RWPE2 (cell line): Measurements from ENCODE around the gene RPL35.

Experiments used
- ATAC-seq: fragments of 200-7000 bp; cut with Tn5 transposase; 3 replicates; pipeline ENCODE4 v1.9.1; 2021; ENCODE audit warnings: low read depth
- DNase-seq: peaks from one replicate; pipeline ENCODE4 v3.0.0-alpha.2; 2020; ENCODE audit warnings: low spot score
- H3K27ac ChIP-seq: fragments of 450-650 bp; 2 replicates; pipeline ENCODE4 v1.5.1; 2017; ENCODE audit warnings: mild to moderate bottlenecking; ENCODE audit not compliant: poor library complexity, severe bottlenecking
- H3K27me3 ChIP-seq: fragments of 250-450 bp; sonication (Bioruptor Pico); 2 replicates; pipeline ENCODE4 v1.5.1; 2021; ENCODE audit warnings: mild to moderate bottlenecking, moderate library complexity; ENCODE audit not compliant: insufficient read depth, poor library complexity, severe bottlenecking
- H3K36me3 ChIP-seq: fragments of 250-450 bp; sonication (Bioruptor Pico); 2 replicates; pipeline ENCODE4 v1.5.1; 2020; ENCODE audit warnings: low read depth, mild to moderate bottlenecking, moderate library complexity
- H3K4me1 ChIP-seq: fragments of 250-450 bp; sonication (Bioruptor Pico); 2 replicates; pipeline ENCODE4 v1.5.1; 2021; ENCODE audit warnings: mild to moderate bottlenecking, moderate library complexity; ENCODE audit not compliant: insufficient read depth, poor library complexity, severe bottlenecking
- H3K4me3 ChIP-seq: fragments of 250-450 bp; sonication (Bioruptor Pico); 2 replicates; pipeline ENCODE4 v1.5.1; 2021; ENCODE audit warnings: mild to moderate bottlenecking, moderate library complexity; ENCODE audit not compliant: severe bottlenecking
- H3K9me3 ChIP-seq: fragments of 250-450 bp; sonication (Bioruptor Pico); 2 replicates; pipeline ENCODE4 v1.5.1; 2021; ENCODE audit warnings: mild to moderate bottlenecking, moderate library complexity; ENCODE audit not compliant: severe bottlenecking
- TF ChIP-seq, protein P1 (sequence below): fragments of 450-650 bp; IDR thresholded peaks from one replicate; pipeline ENCODE4 v1.5.1; 2017; ENCODE audit warnings: mild to moderate bottlenecking, moderate library complexity; ENCODE audit not compliant: poor library complexity, severe bottlenecking

The RPL35 gene

DNA sequence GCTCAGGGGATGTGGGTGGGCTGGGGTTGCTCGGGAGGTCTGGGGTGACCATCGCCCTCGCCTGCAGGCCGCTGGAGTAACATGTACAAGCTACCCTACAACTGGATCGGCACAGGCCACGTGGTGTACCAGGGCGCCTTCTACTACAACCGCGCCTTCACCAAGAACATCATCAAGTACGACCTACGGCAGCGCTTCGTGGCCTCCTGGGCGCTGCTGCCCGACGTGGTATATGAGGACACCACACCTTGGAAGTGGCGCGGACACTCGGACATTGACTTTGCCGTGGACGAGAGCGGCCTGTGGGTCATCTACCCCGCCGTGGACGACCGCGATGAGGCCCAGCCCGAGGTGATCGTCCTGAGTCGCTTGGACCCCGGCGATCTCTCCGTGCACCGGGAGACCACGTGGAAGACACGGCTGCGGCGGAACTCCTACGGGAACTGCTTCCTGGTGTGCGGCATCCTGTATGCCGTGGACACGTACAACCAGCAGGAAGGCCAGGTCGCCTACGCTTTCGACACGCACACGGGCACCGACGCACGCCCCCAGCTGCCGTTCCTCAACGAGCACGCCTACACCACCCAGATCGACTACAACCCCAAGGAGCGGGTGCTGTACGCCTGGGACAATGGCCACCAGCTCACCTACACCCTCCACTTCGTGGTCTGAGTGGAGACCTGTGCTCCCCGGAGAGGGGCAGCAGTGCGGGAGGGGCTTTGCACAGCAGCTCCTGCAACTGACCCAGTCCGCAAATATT lies 51.8 kb downstream of the RPL35 start:
- peak overlapping the region; percentile 89 for H3K27ac ChIP-seq
- TF ChIP-seq, protein P1, sequence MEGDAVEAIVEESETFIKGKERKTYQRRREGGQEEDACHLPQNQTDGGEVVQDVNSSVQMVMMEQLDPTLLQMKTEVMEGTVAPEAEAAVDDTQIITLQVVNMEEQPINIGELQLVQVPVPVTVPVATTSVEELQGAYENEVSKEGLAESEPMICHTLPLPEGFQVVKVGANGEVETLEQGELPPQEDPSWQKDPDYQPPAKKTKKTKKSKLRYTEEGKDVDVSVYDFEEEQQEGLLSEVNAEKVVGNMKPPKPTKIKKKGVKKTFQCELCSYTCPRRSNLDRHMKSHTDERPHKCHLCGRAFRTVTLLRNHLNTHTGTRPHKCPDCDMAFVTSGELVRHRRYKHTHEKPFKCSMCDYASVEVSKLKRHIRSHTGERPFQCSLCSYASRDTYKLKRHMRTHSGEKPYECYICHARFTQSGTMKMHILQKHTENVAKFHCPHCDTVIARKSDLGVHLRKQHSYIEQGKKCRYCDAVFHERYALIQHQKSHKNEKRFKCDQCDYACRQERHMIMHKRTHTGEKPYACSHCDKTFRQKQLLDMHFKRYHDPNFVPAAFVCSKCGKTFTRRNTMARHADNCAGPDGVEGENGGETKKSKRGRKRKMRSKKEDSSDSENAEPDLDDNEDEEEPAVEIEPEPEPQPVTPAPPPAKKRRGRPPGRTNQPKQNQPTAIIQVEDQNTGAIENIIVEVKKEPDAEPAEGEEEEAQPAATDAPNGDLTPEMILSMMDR, result no peak

DNA sequence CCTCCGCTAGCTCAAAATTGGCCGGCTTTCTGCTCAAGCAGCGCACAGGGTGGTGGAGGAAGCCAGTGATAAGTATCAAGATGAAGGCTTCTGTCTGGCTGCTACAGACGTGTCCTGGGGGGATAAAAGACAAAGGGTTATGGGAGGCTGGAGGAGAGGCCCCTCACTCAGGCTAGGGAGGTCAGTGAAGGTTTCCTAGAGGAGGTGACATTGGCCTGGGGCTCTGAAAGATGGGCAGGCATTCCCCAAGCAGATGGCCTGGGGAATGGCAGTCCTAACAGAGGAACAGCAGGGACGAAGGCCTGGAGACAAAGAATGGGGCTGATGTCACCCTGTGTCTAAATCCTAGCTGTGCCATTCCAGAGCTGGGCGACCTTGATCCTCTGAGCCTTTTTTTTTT lies 52.5 kb downstream of the RPL35 start:
- no peak for DNase-seq
- Histone ChIP-seq H3K9me3 (no peaks in the 10 kb centered on the region), H3K27me3 (no peaks in the 10 kb centered on the region), H3K27ac (peak overlapping the region; percentile 7), H3K36me3 (no peaks in the 10 kb centered on the region), H3K4me1 (peaks cover 50% of the 10 kb centered on the region), H3K4me3 (no peak overlapping the region)
- TF ChIP-seq, protein P1, result no peak
- ATAC-seq, result no peak

More for the DNA sequence above, 51.8 kb downstream of the RPL35 start:
- H3K27me3 ChIP-seq, result no peaks in the 10 kb centered on the region
- H3K4me3 ChIP-seq, result no peak overlapping the region
- no peaks in the 10 kb centered on the region for H3K36me3 ChIP-seq
- peaks cover 57% of the 10 kb centered on the region for H3K4me1 ChIP-seq
- ATAC-seq, result no peak
- H3K9me3 ChIP-seq, result no peaks in the 10 kb centered on the region
- DNase-seq, result no peak

DNA sequence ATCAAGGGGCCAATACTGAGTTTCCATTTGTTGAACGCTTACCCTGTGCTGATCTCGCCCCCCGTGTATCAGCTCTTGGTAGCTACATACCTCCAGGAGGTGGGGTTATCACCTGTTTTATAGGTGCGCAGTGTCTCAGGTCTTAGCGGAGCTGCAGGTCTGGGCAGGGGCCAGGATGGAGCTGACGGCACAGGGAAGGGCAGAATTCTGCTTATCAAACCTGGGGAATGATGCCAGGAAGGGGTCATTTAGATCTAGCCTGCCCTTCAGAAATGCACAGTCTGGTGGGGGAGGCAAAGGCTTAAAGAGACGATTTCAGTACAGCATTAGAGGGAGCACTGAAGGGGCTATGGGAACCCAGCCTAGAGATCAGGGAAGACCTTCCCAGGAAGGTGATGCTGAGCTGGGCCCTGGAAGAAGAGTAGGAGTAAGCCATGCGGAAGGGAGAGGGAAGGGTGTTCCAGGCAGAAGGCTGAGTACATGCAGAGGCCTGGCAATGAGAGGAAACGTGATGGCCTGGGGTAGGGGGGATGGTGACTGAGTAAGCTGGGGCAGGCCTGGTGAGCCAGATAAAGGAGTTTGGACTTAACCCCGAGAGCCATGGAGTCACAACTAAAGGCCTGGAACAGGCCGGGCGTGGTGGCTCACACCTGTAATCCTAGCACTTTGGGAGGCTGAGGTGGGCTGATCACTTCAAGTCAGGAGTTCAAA lies 53.4 kb downstream of the RPL35 start:
- Histone ChIP-seq H3K27ac (peak overlapping the region; percentile 7), H3K4me1 (peaks cover 42% of the 10 kb centered on the region), H3K4me3 (no peak overlapping the region), H3K36me3 (no peaks in the 10 kb centered on the region), H3K9me3 (no peaks in the 10 kb centered on the region), H3K27me3 (no peaks in the 10 kb centered on the region)
- DNase-seq (no peak), ATAC-seq (no peak)
- TF ChIP-seq, protein P1, result no peak
